CD4-positive, CD25-positive, alpha-beta regulatory T cell (primary cell): ENCODE measurements around the gene UHRF1. TPM values are rescaled to one million over a fixed set of nuclear protein-coding genes. Genes with fewer than 3 reads are reported as not detected.
"Not testable (repeated sequence)": the region's sequence is repeated elsewhere in the genome, so short reads cannot be mapped to it uniquely, and the experiment has no call there.

Experiments
- ATAC-seq, 2 donors: fragments of 150-1000 bp; cut with Tn5 transposase; one replicate each; pipeline ENCODE4 v1.10.0; 2021; ENCODE audit warnings: low read depth in 2 of 2, moderate number of reproducible peaks in 2 of 2, moderate library complexity in 1 of 2
- DNase-seq, 3 donors: peaks; one replicate each; pipeline versions ENCODE4 v3.0.0 to v3.0.0-alpha.2; 2012 to 2022; ENCODE audit warnings: mixed read lengths in 1 of 3
- H3K27ac ChIP-seq: one replicate; pipeline ENCODE4 v1.7.0; 2013; ENCODE audit warnings: mild to moderate bottlenecking, low read length; ENCODE audit not compliant: insufficient read depth, poor library complexity, severe bottlenecking
- H3K27me3 ChIP-seq: one replicate; pipeline ENCODE4 v1.7.0; 2013; ENCODE audit warnings: low read length; ENCODE audit not compliant: control insufficient read depth, insufficient read depth
- H3K36me3 ChIP-seq: one replicate; pipeline ENCODE4 v1.7.0; 2013; ENCODE audit warnings: mild to moderate bottlenecking, low read length, moderate library complexity; ENCODE audit not compliant: control insufficient read depth, insufficient read depth
- H3K4me1 ChIP-seq: 2 replicates; pipeline ENCODE4 v1.7.0; 2013; ENCODE audit warnings: mild to moderate bottlenecking, low read length; ENCODE audit not compliant: insufficient read depth, control insufficient read depth, poor library complexity, severe bottlenecking
- H3K4me3 ChIP-seq: one replicate; pipeline ENCODE4 v1.7.0; 2013; ENCODE audit warnings: low read depth, mild to moderate bottlenecking, low read length, moderate library complexity
- H3K9me3 ChIP-seq, 2 experiments: 1 replicate in 1 of 2; 2 replicates in 1 of 2; pipeline ENCODE4 v1.7.0; 2013; ENCODE audit warnings: low read length in 2 of 2, mild to moderate bottlenecking in 1 of 2, moderate library complexity in 1 of 2; ENCODE audit not compliant: control insufficient read depth in 2 of 2
- H3K27ac Mint-ChIP-seq, 3 donors: one replicate each; pipeline ENCODE4 v1.8.0; 2020 to 2022; ENCODE audit warnings: mild to moderate bottlenecking in 3 of 3, mixed read lengths in 3 of 3, moderate library complexity in 2 of 3
- H3K27me3 Mint-ChIP-seq: one replicate; pipeline ENCODE4 v1.8.0; 2022; ENCODE audit warnings: mild to moderate bottlenecking, mixed read lengths
- H3K36me3 Mint-ChIP-seq: one replicate; pipeline ENCODE4 v1.8.0; 2020; ENCODE audit warnings: mixed read lengths
- H3K4me1 Mint-ChIP-seq, 4 donors: one replicate each; pipeline ENCODE4 v1.8.0; 2020 to 2022; ENCODE audit warnings: mixed read lengths in 4 of 4, mild to moderate bottlenecking in 1 of 4
- H3K4me3 Mint-ChIP-seq, 4 donors: one replicate each; pipeline ENCODE4 v1.8.0; 2020 to 2022; ENCODE audit warnings: mild to moderate bottlenecking in 4 of 4, mixed read lengths in 4 of 4, moderate library complexity in 3 of 4
- H3K9me3 Mint-ChIP-seq, 7 donors: one replicate each; pipeline ENCODE4 v1.8.0; 2020 to 2022; ENCODE audit warnings: mixed read lengths in 7 of 7, mild to moderate bottlenecking in 3 of 7, moderate library complexity in 2 of 7
- polyA plus RNA-seq, 4 donors: library from polyadenylated mRNA; unstranded; fragments of 300-500 nt; fragmentation: Illumina TruSeq; gene quantifications; one replicate each; pipeline ENCODE4 v1.2.3, GENCODE V29; 2021
- total RNA-seq: library from RNA; stranded (reverse); gene quantifications from one replicate; pipeline ENCODE4 v1.2.3, GENCODE V29; 2022

The UHRF1 gene
- total and polyA plus RNA-seq, 5 donors from 2014 or later, result 0.57 to 2.7 (median 1.1) TPM

DNA sequence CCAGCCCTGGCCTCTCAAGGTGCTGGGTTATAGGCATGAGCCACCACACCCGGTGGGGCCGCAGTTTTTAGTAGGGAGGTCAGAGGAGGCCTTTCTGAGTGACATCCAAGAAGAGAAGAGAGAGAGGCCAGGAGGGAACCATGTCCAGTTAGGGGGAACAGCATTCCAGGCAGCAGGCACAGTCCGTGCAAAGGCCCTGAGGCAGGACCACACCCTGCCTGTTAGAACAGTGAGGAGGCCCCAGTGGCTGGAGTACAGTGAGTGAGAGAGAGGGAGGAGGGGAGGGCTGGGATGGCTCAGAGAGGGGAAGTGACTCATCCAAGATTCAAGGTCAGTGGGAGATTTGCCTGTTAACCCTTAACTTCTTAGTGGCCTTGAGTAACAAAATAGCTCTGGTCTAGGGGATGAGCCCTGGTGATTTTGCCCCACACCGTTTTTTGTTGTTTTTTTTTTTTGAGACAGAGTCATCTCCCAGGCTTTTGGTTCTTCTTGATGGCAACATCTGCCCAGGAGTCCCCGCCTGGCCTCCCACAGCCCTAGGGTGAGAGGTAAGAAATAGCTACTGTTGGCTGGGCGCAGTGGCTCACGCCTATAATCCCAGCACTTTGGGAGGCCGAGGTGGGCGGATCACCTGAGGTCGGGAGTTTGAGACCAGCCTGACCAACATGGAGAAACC is 39.1 kb upstream of the UHRF1 start:
- Mint-ChIP-seq H3K27ac (no peak overlapping the region), H3K9me3 (peaks cover 0 to 2% (median 0%) of the 10 kb centered on the region in 7 donors)
- DNase-seq, result no peak

GRCh38 chr19:4871711-4872110 is 37.6 kb upstream of the UHRF1 start:
- ATAC-seq (no peak), DNase-seq (no peak)
- H3K9me3 Mint-ChIP-seq, result peaks cover 0 to 2% (median 0%) of the 10 kb centered on the region in 7 donors
- Histone ChIP-seq H3K27ac (no peak overlapping the region), H3K4me3 (no peak overlapping the region), H3K9me3 (no peaks in the 10 kb centered on the region), H3K27me3 (no peaks in the 10 kb centered on the region), H3K36me3 (no peaks in the 10 kb centered on the region), H3K4me1 (peaks cover 15% of the 10 kb centered on the region)
- no peak overlapping the region for H3K4me3 Mint-ChIP-seq
- no peaks in the 10 kb centered on the region for H3K36me3 Mint-ChIP-seq
- H3K27me3 Mint-ChIP-seq, result peaks cover 11% of the 10 kb centered on the region
- H3K4me1 Mint-ChIP-seq, result peaks cover 1 to 14% (median 5%) of the 10 kb centered on the region in 4 donors
- H3K27ac Mint-ChIP-seq, result no peak overlapping the region

More for the DNA sequence above, 39.1 kb upstream of the UHRF1 start:
- no peak overlapping the region for H3K4me3 ChIP-seq
- Mint-ChIP-seq H3K27me3 (peaks cover 6% of the 10 kb centered on the region), H3K36me3 (no peaks in the 10 kb centered on the region), H3K4me1 (peaks cover 5 to 20% (median 9%) of the 10 kb centered on the region in 4 donors), H3K4me3 (no peak overlapping the region)
- no peak for ATAC-seq
- peaks cover 18% of the 10 kb centered on the region for H3K4me1 ChIP-seq
- no peak overlapping the region for H3K27ac ChIP-seq
- no peaks in the 10 kb centered on the region for H3K9me3 ChIP-seq
- no peaks in the 10 kb centered on the region for H3K36me3 ChIP-seq
- H3K27me3 ChIP-seq, result no peaks in the 10 kb centered on the region

DNA sequence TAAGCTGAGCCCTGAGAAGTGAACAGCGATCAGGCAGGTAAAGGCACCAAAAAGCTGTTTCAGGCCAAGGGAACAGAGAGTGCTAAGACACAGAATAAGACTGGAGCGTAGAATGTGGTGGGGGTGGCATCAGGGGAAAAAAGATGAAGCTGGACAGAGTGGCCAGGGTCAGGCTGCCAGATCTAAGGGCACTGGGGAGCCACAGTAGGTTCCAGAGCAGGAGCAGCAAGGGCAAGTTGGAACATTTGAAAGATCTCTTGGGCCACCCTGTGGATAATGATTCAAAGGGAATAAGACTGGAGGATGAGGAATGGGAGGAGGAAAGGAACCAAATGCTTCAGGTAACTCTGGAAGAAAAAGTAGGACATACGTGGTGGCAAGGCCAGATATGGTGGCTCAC is 35.4 kb upstream of the UHRF1 start:
- H3K4me1 ChIP-seq, result peaks cover 16% of the 10 kb centered on the region
- no peak for ATAC-seq
- H3K27me3 ChIP-seq, result no peaks in the 10 kb centered on the region
- Mint-ChIP-seq H3K36me3 (no peaks in the 10 kb centered on the region), H3K4me1 (peaks cover 0 to 10% (median 2%) of the 10 kb centered on the region in 4 donors), H3K4me3 (peak overlapping the region in 1 of 4 donors; percentile 33), H3K9me3 (peaks cover 0 to 2% (median 0%) of the 10 kb centered on the region in 7 donors), H3K27ac (peak overlapping the region in 2 of 3 donors; percentile 30 to 75), H3K27me3 (peaks cover 14% of the 10 kb centered on the region)
- no peaks in the 10 kb centered on the region for H3K9me3 ChIP-seq
- H3K4me3 ChIP-seq, result no peak overlapping the region
- H3K27ac ChIP-seq, result no peak overlapping the region
- DNase-seq, result no peak
- no peaks in the 10 kb centered on the region for H3K36me3 ChIP-seq

DNA sequence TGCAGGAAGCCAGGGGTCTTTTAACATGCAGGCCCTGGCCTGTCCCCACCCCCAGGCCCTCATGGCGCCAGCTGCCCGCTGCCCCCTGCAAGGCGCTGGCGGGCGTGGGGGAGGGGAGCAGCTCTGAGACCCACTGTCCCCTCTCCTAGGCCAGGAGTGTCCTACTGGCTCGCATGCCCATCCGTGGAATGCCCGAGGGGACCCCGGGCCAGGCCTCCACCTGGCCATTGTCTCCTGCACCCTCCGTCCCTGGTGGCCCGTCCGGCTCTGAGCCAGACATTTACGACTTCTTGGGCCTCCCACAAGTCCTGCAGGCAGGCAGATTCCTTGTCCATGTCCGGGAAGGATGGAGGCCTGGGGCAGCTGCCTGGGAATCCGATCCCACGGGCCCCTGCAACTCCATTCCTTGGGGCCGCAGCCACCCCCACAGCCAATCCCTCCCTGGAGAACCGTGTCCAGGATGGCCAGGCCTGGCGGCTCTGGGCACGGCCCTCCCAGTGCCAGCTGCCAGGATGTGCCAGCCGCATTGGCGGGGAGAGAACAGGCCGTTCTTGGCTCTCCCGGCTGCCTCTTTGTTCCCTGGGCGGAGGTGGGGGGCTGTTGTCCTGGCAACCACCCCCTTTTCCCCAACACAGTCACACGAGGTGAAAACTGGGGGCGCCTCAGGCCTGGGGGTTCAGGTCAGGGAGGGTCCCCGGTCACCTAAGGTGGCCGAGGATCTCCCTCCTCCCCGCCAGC is 31.4 kb upstream of the UHRF1 start:
- no peaks in the 10 kb centered on the region for H3K9me3 ChIP-seq
- Mint-ChIP-seq H3K27ac (no peak overlapping the region), H3K4me1 (peaks cover 0 to 8% (median 0%) of the 10 kb centered on the region in 4 donors), H3K4me3 (no peak overlapping the region), H3K9me3 (peaks cover 0 to 2% (median 0%) of the 10 kb centered on the region in 7 donors), H3K27me3 (peaks cover 14% of the 10 kb centered on the region), H3K36me3 (no peaks in the 10 kb centered on the region)
- H3K27me3 ChIP-seq, result no peaks in the 10 kb centered on the region
- H3K36me3 ChIP-seq, result no peaks in the 10 kb centered on the region
- no peak overlapping the region for H3K27ac ChIP-seq
- no peak overlapping the region for H3K4me3 ChIP-seq
- ATAC-seq, result no peak
- peaks cover 11% of the 10 kb centered on the region for H3K4me1 ChIP-seq
- DNase-seq, result no peak

GRCh38 chr19:4878491-4878968 is 30.8 kb upstream of the UHRF1 start:
- Mint-ChIP-seq H3K4me1 (peaks cover 0 to 8% (median 0%) of the 10 kb centered on the region in 4 donors), H3K36me3 (no peaks in the 10 kb centered on the region), H3K27me3 (peaks cover 12% of the 10 kb centered on the region), H3K9me3 (peaks cover 0 to under 1% (median 0%) of the 10 kb centered on the region in 7 donors), H3K27ac (peak overlapping the region in 1 of 3 donors; percentile 25), H3K4me3 (no peak overlapping the region)
- DNase-seq (no peak), ATAC-seq (no peak)
- H3K9me3 ChIP-seq, result no peaks in the 10 kb centered on the region
- no peak overlapping the region for H3K4me3 ChIP-seq
- H3K27ac ChIP-seq, result no peak overlapping the region
- H3K27me3 ChIP-seq, result no peaks in the 10 kb centered on the region
- no peaks in the 10 kb centered on the region for H3K36me3 ChIP-seq
- H3K4me1 ChIP-seq, result peaks cover 11% of the 10 kb centered on the region

DNA sequence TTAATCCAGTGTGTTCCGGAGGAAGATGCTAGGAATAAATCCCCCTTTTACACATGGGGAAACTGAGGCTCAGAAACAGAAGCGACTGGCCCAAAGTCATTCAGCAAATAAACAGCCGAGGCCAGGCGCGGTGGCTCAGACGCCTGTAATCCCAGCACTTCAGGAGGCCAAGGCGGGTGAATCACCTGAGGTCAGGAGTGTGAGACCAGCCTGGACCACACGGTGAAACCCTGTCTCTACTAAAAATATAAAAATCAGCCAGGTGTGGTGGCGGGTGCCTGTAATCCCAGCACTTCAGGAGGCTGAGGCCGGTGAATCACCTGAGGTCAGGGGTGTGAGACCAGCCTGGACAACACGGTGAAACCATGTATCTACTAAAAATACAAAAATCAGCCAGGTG is 30.3 kb upstream of the UHRF1 start:
- Histone ChIP-seq H3K4me1 (peaks cover 11% of the 10 kb centered on the region), H3K27ac (no peak overlapping the region), H3K36me3 (no peaks in the 10 kb centered on the region), H3K27me3 (no peaks in the 10 kb centered on the region), H3K4me3 (no peak overlapping the region), H3K9me3 (no peaks in the 10 kb centered on the region)
- peak overlapping the region in 1 of 3 donors; percentile 25 for H3K27ac Mint-ChIP-seq
- no peaks in the 10 kb centered on the region for H3K9me3 Mint-ChIP-seq
- H3K27me3 Mint-ChIP-seq, result peaks cover 8% of the 10 kb centered on the region
- no peak overlapping the region for H3K4me3 Mint-ChIP-seq
- ATAC-seq, result no peak
- H3K36me3 Mint-ChIP-seq, result no peaks in the 10 kb centered on the region
- peaks cover 0 to 8% (median 0%) of the 10 kb centered on the region in 4 donors for H3K4me1 Mint-ChIP-seq
- DNase-seq, result no peak

GRCh38 chr19:4882874-4883273 is 26.4 kb upstream of the UHRF1 start:
- H3K4me3 ChIP-seq, H3K9me3 ChIP-seq, H3K4me1 ChIP-seq, H3K36me3 ChIP-seq, H3K36me3 Mint-ChIP-seq, DNase-seq, H3K9me3 Mint-ChIP-seq, H3K27ac ChIP-seq, H3K27me3 Mint-ChIP-seq, H3K4me3 Mint-ChIP-seq, ATAC-seq, H3K27me3 ChIP-seq, H3K4me1 Mint-ChIP-seq, H3K27ac Mint-ChIP-seq: not testable (repeated sequence)
